ENCODE measurements around the gene ASPM.

Gene ASPM

DNA sequence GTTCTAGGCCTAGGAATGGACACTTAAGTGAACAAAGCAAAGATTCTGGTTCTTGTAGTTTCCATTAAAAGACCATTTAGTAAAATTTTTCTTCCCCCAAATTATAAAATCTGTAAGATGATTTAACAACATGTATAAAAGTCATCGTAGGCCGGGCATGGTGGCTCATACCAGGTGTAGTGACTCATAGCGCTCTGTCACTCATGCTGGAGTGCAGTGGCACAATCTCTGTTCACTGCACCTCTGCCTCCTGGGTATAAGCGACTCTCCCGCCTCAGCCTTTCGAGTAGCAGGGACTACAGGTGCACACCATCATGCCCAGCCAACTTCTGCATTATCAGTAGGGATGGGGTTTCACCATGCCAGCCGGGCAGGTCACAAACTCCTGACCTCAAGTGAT, 9.1 kb downstream of the ASPM start:
- no peaks in the 10 kb centered on the region for H3K9me2 ChIP-seq (replicated peaks; ENCODE audit: insufficient read depth, low read length)
- no peaks in the 10 kb centered on the region for H3K27me3 ChIP-seq (ENCODE audit: low read length)
- H3K4me3 ChIP-seq (ENCODE audit: insufficient read depth, low read length, poor library complexity, severe bottlenecking) = no peak overlapping the region
- TF ChIP-seq, protein P1, sequence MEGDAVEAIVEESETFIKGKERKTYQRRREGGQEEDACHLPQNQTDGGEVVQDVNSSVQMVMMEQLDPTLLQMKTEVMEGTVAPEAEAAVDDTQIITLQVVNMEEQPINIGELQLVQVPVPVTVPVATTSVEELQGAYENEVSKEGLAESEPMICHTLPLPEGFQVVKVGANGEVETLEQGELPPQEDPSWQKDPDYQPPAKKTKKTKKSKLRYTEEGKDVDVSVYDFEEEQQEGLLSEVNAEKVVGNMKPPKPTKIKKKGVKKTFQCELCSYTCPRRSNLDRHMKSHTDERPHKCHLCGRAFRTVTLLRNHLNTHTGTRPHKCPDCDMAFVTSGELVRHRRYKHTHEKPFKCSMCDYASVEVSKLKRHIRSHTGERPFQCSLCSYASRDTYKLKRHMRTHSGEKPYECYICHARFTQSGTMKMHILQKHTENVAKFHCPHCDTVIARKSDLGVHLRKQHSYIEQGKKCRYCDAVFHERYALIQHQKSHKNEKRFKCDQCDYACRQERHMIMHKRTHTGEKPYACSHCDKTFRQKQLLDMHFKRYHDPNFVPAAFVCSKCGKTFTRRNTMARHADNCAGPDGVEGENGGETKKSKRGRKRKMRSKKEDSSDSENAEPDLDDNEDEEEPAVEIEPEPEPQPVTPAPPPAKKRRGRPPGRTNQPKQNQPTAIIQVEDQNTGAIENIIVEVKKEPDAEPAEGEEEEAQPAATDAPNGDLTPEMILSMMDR (IDR thresholded peaks at IDR 0.05; ENCODE audit: insufficient read depth, low read length, poor library complexity, severe bottlenecking) = no peak
- TF ChIP-seq EZH2phosphoT487 (conservative IDR thresholded peaks at IDR 0.05; ENCODE audit: low read length) = no peak
- no peak overlapping the region for H3K9ac ChIP-seq (ENCODE audit: low read length)
- H3K27ac ChIP-seq (ENCODE audit: low read depth, low read length) = no peak overlapping the region
- H2AFZ ChIP-seq (ENCODE audit: low read depth, low read length, severe bottlenecking) = no peak overlapping the region
- peaks cover 49% of the 10 kb centered on the region for H3K79me2 ChIP-seq (ENCODE audit: insufficient read depth, low read length)
- peaks cover 6% of the 10 kb centered on the region; the same call in 1 of the 2 replicates for H3F3A ChIP-seq (ENCODE audit: insufficient read depth)
- H4K20me1 ChIP-seq (ENCODE audit: low read depth, low read length) = no peaks in the 10 kb centered on the region
- no peak overlapping the region for H3K4me2 ChIP-seq (ENCODE audit: low read depth, low read length, poor library complexity, severe bottlenecking)
- H3K9me3 ChIP-seq (ENCODE audit: insufficient read depth, low read length) = no peaks in the 10 kb centered on the region
- peaks cover 71% of the 10 kb centered on the region for H3K36me3 ChIP-seq (ENCODE audit: low read length)

DNA sequence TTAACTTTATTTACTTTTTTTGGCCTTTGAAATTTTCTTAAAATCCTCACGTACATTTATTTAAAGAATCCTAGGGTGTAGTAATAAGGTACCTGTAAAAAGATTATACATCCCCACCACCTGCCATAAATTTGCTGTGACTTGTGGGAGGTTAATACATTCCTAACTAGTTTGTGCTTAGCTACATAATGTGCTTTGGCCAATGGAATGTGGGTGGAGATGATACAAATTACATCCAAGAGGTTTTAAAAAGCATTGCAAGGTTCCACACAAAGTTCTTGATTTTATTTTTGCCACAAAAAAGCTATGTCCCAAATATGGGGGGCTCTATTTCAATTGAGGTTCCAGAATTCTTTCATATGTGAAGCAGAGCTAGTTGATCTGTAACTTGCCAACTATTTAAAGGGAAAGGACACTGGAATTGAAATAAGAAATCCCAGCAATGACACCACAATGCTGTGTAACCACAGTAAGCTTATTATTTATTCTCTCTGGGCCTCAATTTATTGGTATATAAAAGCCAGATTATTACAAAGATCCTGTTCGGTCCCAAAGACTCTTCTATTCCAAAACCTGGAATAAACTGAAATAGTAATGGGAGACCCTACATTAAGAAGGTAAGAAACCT, 15.7 kb downstream of the ASPM start:
- H3K27me3 ChIP-seq (ENCODE audit: low read length) = no peaks in the 10 kb centered on the region
- H3K27ac ChIP-seq (ENCODE audit: low read depth, low read length) = no peak overlapping the region
- H3K79me2 ChIP-seq (ENCODE audit: insufficient read depth, low read length) = no peaks in the 10 kb centered on the region
- no peak overlapping the region for H3K9ac ChIP-seq (ENCODE audit: low read length)
- no peaks in the 10 kb centered on the region for H3K9me2 ChIP-seq (replicated peaks; ENCODE audit: insufficient read depth, low read length)
- H2AFZ ChIP-seq (ENCODE audit: low read depth, low read length, severe bottlenecking) = no peak overlapping the region
- H4K20me1 ChIP-seq (ENCODE audit: low read depth, low read length) = no peaks in the 10 kb centered on the region
- no peak overlapping the region for H3K4me2 ChIP-seq (ENCODE audit: low read depth, low read length, poor library complexity, severe bottlenecking)
- peaks cover 9% of the 10 kb centered on the region; the same call in 1 of the 2 replicates for H3F3A ChIP-seq (ENCODE audit: insufficient read depth)
- no peak for TF ChIP-seq EZH2phosphoT487 (conservative IDR thresholded peaks at IDR 0.05; ENCODE audit: low read length)
- TF ChIP-seq, protein P1 (IDR thresholded peaks at IDR 0.05; ENCODE audit: insufficient read depth, low read length, poor library complexity, severe bottlenecking) = no peak
- no peaks in the 10 kb centered on the region for H3K9me3 ChIP-seq (ENCODE audit: insufficient read depth, low read length)
- H3K4me3 ChIP-seq (ENCODE audit: insufficient read depth, low read length, poor library complexity, severe bottlenecking) = no peak overlapping the region
- peaks cover 79% of the 10 kb centered on the region for H3K36me3 ChIP-seq (ENCODE audit: low read length)

DNA sequence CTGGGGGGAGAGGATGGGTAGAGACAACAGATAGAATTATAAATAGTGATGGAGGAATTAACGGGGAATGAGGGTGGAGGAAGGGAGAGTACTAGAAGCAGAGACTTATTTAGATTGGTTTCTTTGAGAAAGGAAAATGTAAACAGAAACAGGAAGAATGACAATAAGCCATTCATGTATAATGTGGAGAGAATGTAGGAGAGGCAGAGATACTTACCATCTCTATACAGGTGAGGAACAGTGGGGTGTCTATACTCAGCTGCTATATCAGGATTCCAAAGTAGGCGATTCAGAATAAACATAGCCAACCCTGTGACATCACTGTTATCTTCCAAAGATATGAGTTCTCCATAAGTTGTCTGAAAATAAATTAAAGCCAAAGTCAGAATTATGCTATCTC, 16.8 kb downstream of the ASPM start:
- TF ChIP-seq, protein P1 (IDR thresholded peaks at IDR 0.05; ENCODE audit: insufficient read depth, low read length, poor library complexity, severe bottlenecking) = no peak
- Histone ChIP-seq H3K27me3 (ENCODE audit: low read length) (no peaks in the 10 kb centered on the region), H3K27ac (ENCODE audit: low read depth, low read length) (no peak overlapping the region), H3K79me2 (ENCODE audit: insufficient read depth, low read length) (no peaks in the 10 kb centered on the region), H4K20me1 (ENCODE audit: low read depth, low read length) (no peaks in the 10 kb centered on the region), H3F3A (ENCODE audit: insufficient read depth) (peaks cover 9% of the 10 kb centered on the region; the same call in 1 of the 2 replicates), H3K9me2 (replicated peaks; ENCODE audit: insufficient read depth, low read length) (no peaks in the 10 kb centered on the region), H2AFZ (ENCODE audit: low read depth, low read length, severe bottlenecking) (no peak overlapping the region), H3K4me2 (ENCODE audit: low read depth, low read length, poor library complexity, severe bottlenecking) (no peak overlapping the region), H3K9me3 (ENCODE audit: insufficient read depth, low read length) (no peaks in the 10 kb centered on the region), H3K4me3 (ENCODE audit: insufficient read depth, low read length, poor library complexity, severe bottlenecking) (no peak overlapping the region), H3K36me3 (ENCODE audit: low read length) (peaks cover 79% of the 10 kb centered on the region), H3K9ac (ENCODE audit: low read length) (no peak overlapping the region)
